A673 (cell line): ENCODE measurements around the gene MAEA. TPM values are rescaled to one million over a fixed set of nuclear protein-coding genes. Genes with fewer than 3 reads are reported as not detected.

Experiments used
- BruUV-seq: library from RNA; stranded (reverse); fragments of 400-500 nt; replicated peaks from 2 replicates; lab custom pipeline; 2021; lab: Mats Ljungman, UMichigan
- CTCF ChIA-PET: fragments of 300-600 bp; sonication (Branson Sonifier 250); formaldehyde crosslinking; loops from one replicate; lab custom pipeline; 2022; ENCODE audit warnings: antibody characterized with exemption; lab: Charles Lee
- POLR2A ChIA-PET: fragments of 300-600 bp; sonication (Branson Sonifier 250); formaldehyde crosslinking; loops from one replicate; lab custom pipeline; 2022; ENCODE audit warnings: antibody characterized with exemption; ENCODE audit not compliant: low non-redundant PET; lab: Charles Lee
- DNase-seq: peaks from one replicate; pipeline ENCODE4 v3.0.0-alpha.2; 2015; ENCODE audit warnings: low spot score
- H3K27ac ChIP-seq: fragments of 200-600 bp; sonication (generic); 2 replicates; pipeline ENCODE4 v1.5.1; 2016; ENCODE audit warnings: mixed run types, low read depth, mild to moderate bottlenecking, mixed read lengths, antibody characterized with exemption, low read length; ENCODE audit not compliant: poor library complexity, severe bottlenecking
- H3K27me3 ChIP-seq: fragments of 200-600 bp; sonication (generic); replicated peaks from 2 replicates; pipeline ENCODE4 v1.6.1; 2017; ENCODE audit warnings: mixed run types, low read depth, mild to moderate bottlenecking, mixed read lengths, antibody characterized with exemption, low read length; ENCODE audit not compliant: insufficient read depth, poor library complexity
- H3K36me3 ChIP-seq: fragments of 200-600 bp; sonication (generic); 2 replicates; pipeline ENCODE4 v1.6.1; 2016; ENCODE audit warnings: mixed run types, mild to moderate bottlenecking, mixed read lengths, antibody characterized with exemption, low read length; ENCODE audit not compliant: insufficient read depth, poor library complexity, severe bottlenecking
- H3K4me1 ChIP-seq: fragments of 200-600 bp; sonication (generic); 2 replicates; pipeline ENCODE4 v1.6.1; 2017; ENCODE audit warnings: mixed run types, mild to moderate bottlenecking, mixed read lengths, antibody characterized with exemption, low read length; ENCODE audit not compliant: insufficient read depth, poor library complexity, severe bottlenecking
- H3K4me3 ChIP-seq: fragments of 200-600 bp; sonication (generic); 2 replicates; pipeline ENCODE4 v1.5.1; 2016; ENCODE audit warnings: low read depth, mixed run types, mild to moderate bottlenecking, mixed read lengths, low read length; ENCODE audit not compliant: poor library complexity, severe bottlenecking
- H3K9me3 ChIP-seq: fragments of 200-600 bp; sonication (generic); 2 replicates; pipeline ENCODE4 v1.6.1; 2016; ENCODE audit warnings: mixed run types, low read depth, mild to moderate bottlenecking, mixed read lengths, antibody characterized with exemption, low read length; ENCODE audit not compliant: poor library complexity, severe bottlenecking
- CTCF ChIP-seq: fragments of 300-800, 200-600 bp; sonication (generic); conservative IDR thresholded peaks from 2 replicates; pipeline ENCODE4 v1.5.1; 2017; ENCODE audit warnings: low read depth, mild to moderate bottlenecking, antibody characterized with exemption, low read length, moderate library complexity, mixed read lengths
- EZH2 ChIP-seq: fragments of 200-600 bp; sonication (generic); IDR thresholded peaks from 2 replicates; pipeline ENCODE4 v1.6.1; 2017; ENCODE audit warnings: borderline replicate concordance, low read depth, mild to moderate bottlenecking, mixed read lengths, antibody characterized with exemption, low read length; ENCODE audit not compliant: poor library complexity, severe bottlenecking
- intact Hi-C: fragments of 100-400 bp; cut with micrococcal nuclease; formaldehyde crosslinking; loops from one replicate; pipeline ENCODE4 v1.10.0; 2022; ENCODE audit not compliant: unreplicated experiment
- total RNA-seq: library from RNA; stranded (reverse); gene quantifications from 2 replicates; pipeline ENCODE4 v1.2.3, GENCODE V29; 2021

Gene MAEA
- total RNA-seq, 1 experiment from 2014 or later = 87.0 TPM

- no peak overlapping the region for H3K27ac ChIP-seq
- H3K4me3 ChIP-seq = no peak overlapping the region
- intact Hi-C loops = no loop called here
- no peak for TF ChIP-seq EZH2
- no peak for TF ChIP-seq CTCF
- CTCF ChIA-PET = no interaction called here
- H3K4me1 ChIP-seq = no peaks in the 10 kb centered on the region
- no peaks in the 10 kb centered on the region for H3K27me3 ChIP-seq
- no TSS peak for BruUV-seq
- no peaks in the 10 kb centered on the region for H3K36me3 ChIP-seq
- DNase-seq = no peak
- POLR2A ChIA-PET = no interaction called here
- no peaks in the 10 kb centered on the region for H3K9me3 ChIP-seq
These were observed 85.0 kb downstream of the MAEA start for GRCh38 chr4:1374706-1375045.

GRCh38 chr4:1375051-1375721 is 85.5 kb downstream of the MAEA start:
- Histone ChIP-seq H3K36me3 (no peaks in the 10 kb centered on the region), H3K27ac (no peak overlapping the region), H3K9me3 (no peaks in the 10 kb centered on the region), H3K4me1 (no peaks in the 10 kb centered on the region), H3K4me3 (no peak overlapping the region), H3K27me3 (no peaks in the 10 kb centered on the region)
- TF ChIP-seq EZH2 (no peak), CTCF (no peak)
- BruUV-seq = no TSS peak
- ChIA-PET POLR2A (no interaction called here), CTCF (no interaction called here)
- intact Hi-C loops = no loop called here
- DNase-seq = no peak

GRCh38 chr4:1375761-1376322 is 86.2 kb downstream of the MAEA start:
- CTCF ChIA-PET = no interaction called here
- no peaks in the 10 kb centered on the region for H3K27me3 ChIP-seq
- intact Hi-C loops = no loop called here
- H3K4me1 ChIP-seq = no peaks in the 10 kb centered on the region
- no peak for TF ChIP-seq CTCF
- no peak for TF ChIP-seq EZH2
- H3K4me3 ChIP-seq = no peak overlapping the region
- H3K9me3 ChIP-seq = no peaks in the 10 kb centered on the region
- H3K27ac ChIP-seq = no peak overlapping the region
- no peaks in the 10 kb centered on the region for H3K36me3 ChIP-seq
- no peak for DNase-seq
- BruUV-seq = no TSS peak
- POLR2A ChIA-PET = no interaction called here
